ENCODE results near the gene SLC9A4.

- no peak for TF ChIP-seq CTCF (IDR thresholded peaks at IDR 0.05)
- no peak for TF ChIP-seq EZH2 (IDR thresholded peaks at IDR 0.05; ENCODE audit: borderline replicate concordance, insufficient read depth, low read depth, low read length, poor library complexity, severe bottlenecking)
Observed at GRCh38 chr2:102478686-102479470, 5.9 kb downstream of the SLC9A4 start.

All from B cell (primary cell).